IMR-90 (cell line): ENCODE results near the gene NUDT1. TPM values are rescaled to one million over a fixed set of nuclear protein-coding genes. Genes with fewer than 3 reads are reported as not detected.

Source experiments
- ATAC-seq: fragments of 200-7000 bp; cut with Tn5 transposase; 2 replicates; pipeline ENCODE4 v1.9.1; 2020; ENCODE audit warnings: low read depth, mild to moderate bottlenecking, moderate library complexity
- BruUV-seq: library from RNA; stranded (reverse); fragments of 400-500 nt; replicated peaks from 2 replicates; lab custom pipeline; 2021; lab: Mats Ljungman, UMichigan
- CTCF ChIA-PET: fragments of 300-600 bp; formaldehyde crosslinking; extraction: SDS; loops from one replicate; lab custom pipeline; 2021; ENCODE audit warnings: antibody characterized with exemption; lab: Yijun Ruan, JAX
- POLR2A ChIA-PET: fragments of 300-600 bp; sonication (Branson Sonifier 250); formaldehyde crosslinking; loops from one replicate; lab custom pipeline; 2022; ENCODE audit warnings: antibody characterized with exemption; ENCODE audit not compliant: unreplicated experiment; lab: Charles Lee
- DNase-seq: peaks from one replicate; pipeline ENCODE4 v3.0.0; 2013
- H2AFZ ChIP-seq: replicated peaks from 2 replicates; pipeline ENCODE3; 2013; ENCODE audit warnings: low read length, mild to moderate bottlenecking; ENCODE audit not compliant: poor library complexity
- H2AK5ac ChIP-seq: 2 replicates; pipeline ENCODE4 v1.6.1; 2013; ENCODE audit warnings: low read depth, low read length, inconsistent platforms
- H2AK9ac ChIP-seq: replicated peaks from 2 replicates; pipeline ENCODE3; 2013; ENCODE audit warnings: mild to moderate bottlenecking, low read depth, low read length, moderate library complexity; ENCODE audit not compliant: poor library complexity
- H2BK120ac ChIP-seq: 2 replicates; pipeline ENCODE4 v1.6.1; 2013; ENCODE audit warnings: low read depth, low read length, inconsistent platforms
- H2BK15ac ChIP-seq: 3 replicates; pipeline ENCODE4 v1.6.1; 2013; ENCODE audit warnings: low read depth, low read length, inconsistent platforms
- H2BK20ac ChIP-seq: 2 replicates; pipeline ENCODE4 v1.6.1; 2013; ENCODE audit warnings: low read depth, mild to moderate bottlenecking, inconsistent platforms, low read length, moderate library complexity
- H2BK5ac ChIP-seq: 2 replicates; pipeline ENCODE4 v1.6.1; 2013; ENCODE audit warnings: mild to moderate bottlenecking, low read depth, low read length, inconsistent platforms; ENCODE audit not compliant: poor library complexity, severe bottlenecking
- H3K14ac ChIP-seq: replicated peaks from 2 replicates; pipeline ENCODE4 v1.6.1; 2013; ENCODE audit warnings: low read depth, low read length, inconsistent platforms
- H3K18ac ChIP-seq: 2 replicates; pipeline ENCODE4 v1.6.1; 2013; ENCODE audit warnings: low read depth, low read length, control low read depth
- H3K23ac ChIP-seq: 2 replicates; pipeline ENCODE4 v1.6.1; 2013; ENCODE audit warnings: low read depth, low read length, inconsistent platforms
- H3K27ac ChIP-seq: 2 replicates; pipeline ENCODE4 v1.5.1; 2013; ENCODE audit warnings: mild to moderate bottlenecking, control low read depth, low read length; ENCODE audit not compliant: insufficient read depth
- H3K27me3 ChIP-seq: 2 replicates; pipeline ENCODE4 v1.6.1; 2013; ENCODE audit warnings: low read length; ENCODE audit not compliant: control insufficient read depth, insufficient read depth
- H3K36me3 ChIP-seq: 2 replicates; pipeline ENCODE4 v1.6.1; 2013; ENCODE audit warnings: low read length, mixed read lengths; ENCODE audit not compliant: control insufficient read depth, insufficient read depth
- H3K4ac ChIP-seq: 2 replicates; pipeline ENCODE4 v1.6.1; 2013; ENCODE audit warnings: low read depth, low read length, inconsistent platforms
- H3K4me1 ChIP-seq: 2 replicates; pipeline ENCODE4 v1.6.1; 2013; ENCODE audit warnings: low read length, mixed read lengths; ENCODE audit not compliant: control insufficient read depth, insufficient read depth
- H3K4me2 ChIP-seq: 2 replicates; pipeline ENCODE4 v1.6.1; 2013; ENCODE audit warnings: low read depth, mild to moderate bottlenecking, control low read depth, low read length, moderate library complexity
- H3K4me3 ChIP-seq: 2 replicates; pipeline ENCODE4 v1.5.1; 2013; ENCODE audit warnings: low read depth, mild to moderate bottlenecking, control low read depth, low read length, moderate library complexity; ENCODE audit not compliant: insufficient read depth
- H3K56ac ChIP-seq: 2 replicates; pipeline ENCODE4 v1.6.1; 2013; ENCODE audit warnings: low read length, inconsistent platforms; ENCODE audit not compliant: insufficient read depth; ENCODE audit errors: extremely low read depth
- H3K79me1 ChIP-seq, 2 experiments: 2 replicates each; pipeline ENCODE4 v1.6.1; 2013; ENCODE audit warnings: low read length in 2 of 2, inconsistent platforms in 1 of 2, low read depth in 1 of 2
- H3K9ac ChIP-seq: 2 replicates; pipeline ENCODE4 v1.6.1; 2013; ENCODE audit warnings: low read depth, low read length, control low read depth
- H3K9me1 ChIP-seq: 2 replicates; pipeline ENCODE4 v1.6.1; 2013; ENCODE audit warnings: low read length, inconsistent platforms; ENCODE audit not compliant: insufficient read depth
- H3K9me3 ChIP-seq: 2 replicates; pipeline ENCODE4 v1.6.1; 2013; ENCODE audit warnings: low read length; ENCODE audit not compliant: control insufficient read depth, insufficient read depth
- H4K20me1 ChIP-seq: 2 replicates; pipeline ENCODE4 v1.6.1; 2013; ENCODE audit warnings: low read length, inconsistent platforms; ENCODE audit not compliant: insufficient read depth
- H4K5ac ChIP-seq: 2 replicates; pipeline ENCODE4 v1.6.1; 2013; ENCODE audit warnings: mild to moderate bottlenecking, low read depth, low read length, control low read depth
- H4K8ac ChIP-seq, 2 experiments: 2 replicates each; pipeline ENCODE4 v1.6.1; 2013; ENCODE audit warnings: low read depth in 2 of 2, low read length in 2 of 2, control low read depth in 1 of 2, inconsistent platforms in 1 of 2
- H4K91ac ChIP-seq: 2 replicates; pipeline ENCODE4 v1.6.1; 2013; ENCODE audit warnings: low read depth, low read length, inconsistent platforms; ENCODE audit not compliant: insufficient read depth
- FOS ChIP-seq: fragments of 150-350 bp; IDR thresholded peaks from 2 replicates; pipeline ENCODE4 v1.6.1; 2016; ENCODE audit warnings: low read depth, low read length
- MAFK ChIP-seq: IDR thresholded peaks from 2 replicates; pipeline ENCODE4 v1.6.1; 2012; ENCODE audit warnings: low read depth, low read length, improper control_type of control experiment
- RFX5 ChIP-seq: IDR thresholded peaks from 2 replicates; pipeline ENCODE4 v1.8.0; 2012; ENCODE audit warnings: low read depth, mild to moderate bottlenecking, low read length, moderate library complexity
- WGBS, 2 experiments: methylation state at CpG; one replicate each; pipeline versions ENCODE4 v1.1.5 to v1.1.7; 2013; ENCODE audit warnings: missing lambda C conversion rate in 2 of 2; ENCODE audit not compliant: insufficient read length in 1 of 2; ENCODE audit errors: extremely low coverage in 2 of 2; 5-methylcytosine and 5-hydroxymethylcytosine counted together
- dilution Hi-C: fragments of 300-500 bp; cut with HindIII; formaldehyde crosslinking; loops from one replicate; pipeline ENCODE4 v1.14.3; 2018; ENCODE audit warnings: low sequenced_read_pairs; ENCODE audit not compliant: unreplicated experiment
- in situ Hi-C: fragments of 300-500 bp; cut with MboI; formaldehyde crosslinking; loops from 3 replicates; pipeline ENCODE4 v1.14.3; 2019; ENCODE audit warnings: low sequenced_read_pairs, inconsistent platforms, mixed read lengths
- intact Hi-C: fragments of 100-400 bp; cut with micrococcal nuclease; formaldehyde crosslinking; loops from 2 replicates; pipeline ENCODE4 v1.10.0; 2022
- polyA plus RNA-seq, 3 experiments: library from polyadenylated mRNA; depleted of rRNA; stranded (reverse); fragments of >200 nt; gene quantifications; 2 replicates each; pipeline ENCODE4 v1.2.3, GENCODE V29; 2012; ENCODE audit warnings: low replicate concordance in 1 of 3
- total RNA-seq: library from RNA; depleted of rRNA; stranded (reverse); fragments of >200 nt; gene quantifications from 2 replicates; pipeline ENCODE4 v1.2.3, GENCODE V29; 2012

Gene NUDT1
- total and polyA plus RNA-seq, 2 of the 4 experiments (the other 2 are of a cell fraction), result 33.4 to 49.1 TPM

DNA sequence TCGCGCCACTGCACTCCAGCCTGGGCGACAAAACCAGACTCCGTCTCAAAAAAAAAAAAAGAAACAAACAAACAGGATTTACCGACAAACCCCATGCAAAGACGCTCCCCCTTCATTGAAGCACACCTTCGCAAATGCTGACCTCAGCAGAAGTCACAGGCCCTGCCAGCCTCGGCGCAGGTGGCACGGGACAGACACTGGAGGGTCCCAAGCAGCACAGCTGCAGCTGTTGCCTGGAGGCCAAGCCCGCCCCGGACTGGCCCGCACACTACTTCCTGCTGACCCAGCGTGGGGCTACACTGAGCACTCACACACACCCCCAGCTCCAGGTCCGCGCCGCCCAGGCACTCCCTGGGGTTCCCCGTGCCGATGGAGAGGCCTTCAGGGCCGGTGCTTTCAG, 41.0 kb downstream of the NUDT1 start:
- in situ Hi-C loops (no loop called here), dilution Hi-C loops (no loop called here), intact Hi-C loops (no loop called here)
- 96% methylated on average over 5 of the region's 20 CpGs; no CpG with 5 or more reads in 1 of the 2 experiments for WGBS, 2 experiments
- Histone ChIP-seq H3K4me1 (peaks cover 7% of the 10 kb centered on the region; the same call in 1 of the 2 replicates), H3K9me3 (no peaks in the 10 kb centered on the region), H3K9ac (no peak overlapping the region), H2BK120ac (no peak overlapping the region), H3K4me3 (no peak overlapping the region), H3K56ac (no peak overlapping the region), H3K18ac (no peak overlapping the region), H2BK20ac (no peak overlapping the region), H3K4me2 (no peak overlapping the region), H2BK5ac (no peak overlapping the region), H4K8ac (no peak overlapping the region), H2AK5ac (no peak overlapping the region), H3K27me3 (no peaks in the 10 kb centered on the region), H2AFZ (peak overlapping the region; percentile 41), H4K20me1 (peaks cover 12% of the 10 kb centered on the region), H3K79me1 (peaks cover 13 to 55% of the 10 kb centered on the region in 2 experiments), H3K27ac (no peak overlapping the region), H3K9me1 (peaks cover 3% of the 10 kb centered on the region), H3K14ac (no peak overlapping the region), H3K36me3 (no peaks in the 10 kb centered on the region), H3K23ac (no peak overlapping the region), H3K4ac (no peak overlapping the region), H4K91ac (no peak overlapping the region), H2BK15ac (no peak overlapping the region), H4K5ac (no peak overlapping the region), H2AK9ac (no peak overlapping the region)
- ChIA-PET POLR2A (no interaction called here), CTCF (no interaction called here)
- DNase-seq, result no peak
- ATAC-seq, result no peak
- no TSS peak for BruUV-seq
- TF ChIP-seq FOS (no peak), MAFK (peak; percentile 94), RFX5 (no peak)
